HepG2 (cell line): ENCODE measurements around the gene SGCD. TPM values are rescaled to one million over a fixed set of nuclear protein-coding genes. Genes with fewer than 3 reads are reported as not detected.

Source experiments
- ATAC-seq: fragments of 200-7000 bp; cut with Tn5 transposase; 3 replicates; pipeline ENCODE4 v1.9.1; 2020; ENCODE audit warnings: mild to moderate bottlenecking, moderate library complexity
- BruUV-seq: library from RNA; stranded (reverse); fragments of 400-500 nt; replicated peaks from 2 replicates; lab custom pipeline; 2021; lab: Mats Ljungman, UMichigan
- CTCF ChIA-PET: fragments of 300-600 bp; formaldehyde crosslinking; extraction: SDS; loops from one replicate; lab custom pipeline; 2021; ENCODE audit warnings: low total read pairs, inconsistent platforms, low intra/inter-chr PET ratio; lab: Yijun Ruan, JAX
- POLR2A ChIA-PET: fragments of 350-600 bp; sonication (Branson Sonifier 250); formaldehyde crosslinking; loops from one replicate; lab custom pipeline; 2020; ENCODE audit warnings: antibody characterized with exemption, inconsistent platforms; lab: Yijun Ruan, JAX
- DNase-seq: peaks from one replicate; pipeline ENCODE4 v3.0.0-alpha.2; 2015; ENCODE audit warnings: low spot score
- FAIRE-seq: peaks from 3 replicates; lab custom pipeline; 2011; peaks lifted over from hg19 to GRCh38; lab: Jason Lieb, UNC
- H2AFZ ChIP-seq: one replicate; pipeline ENCODE4 v1.6.1; 2011; ENCODE audit warnings: low read length, inconsistent platforms
- H3K27ac ChIP-seq: fragments of 300-600 bp; 3 replicates; pipeline ENCODE4 v1.8.0; 2011; ENCODE audit warnings: mixed run types, mild to moderate bottlenecking, mixed read lengths, low read length, inconsistent platforms; ENCODE audit not compliant: insufficient read depth; ENCODE audit errors: extremely low read length
- H3K27me3 ChIP-seq, 2 experiments: fragments of 200-600 bp in 1 of 2; 2 replicates in 1 of 2; 3 replicates in 1 of 2; pipeline versions ENCODE4 v1.6.0 to v1.8.0; 2011; ENCODE audit warnings: low read length in 2 of 2, mild to moderate bottlenecking in 2 of 2, moderate library complexity in 2 of 2, inconsistent platforms in 1 of 2; ENCODE audit not compliant: insufficient read depth in 2 of 2, control insufficient read depth in 1 of 2
- H3K36me3 ChIP-seq, 2 experiments: fragments of 200-600 bp in 1 of 2; replicated peaks in 1 of 2; 2 replicates in 1 of 2; 3 replicates in 1 of 2; pipeline versions ENCODE4 v1.5.1 to v1.8.0; 2011; ENCODE audit warnings: low read length in 2 of 2, inconsistent platforms in 1 of 2; ENCODE audit not compliant: insufficient read depth in 2 of 2, control insufficient read depth in 1 of 2
- H3K4me1 ChIP-seq: 2 replicates; pipeline ENCODE4 v1.5.1; 2012; ENCODE audit warnings: low read length, inconsistent platforms; ENCODE audit not compliant: insufficient read depth
- H3K4me2 ChIP-seq: 2 replicates; pipeline ENCODE4 v1.6.0; 2011; ENCODE audit warnings: low read depth, low read length, inconsistent platforms
- H3K4me3 ChIP-seq, 3 experiments: fragments of 200-600 bp in 1 of 3; sonication (generic), shearing (Covaris generic) in 1 of 3; replicated peaks in 1 of 3; 2 replicates each; pipeline ENCODE4 v1.5.1; 2011 to 2016; ENCODE audit warnings: low read length in 3 of 3, inconsistent platforms in 2 of 3, low read depth in 2 of 3, mild to moderate bottlenecking in 2 of 3, control low read depth in 1 of 3, mixed read lengths in 1 of 3; ENCODE audit not compliant: insufficient read depth in 1 of 3
- H3K79me2 ChIP-seq: one replicate; pipeline ENCODE4 v1.6.1; 2011; ENCODE audit warnings: low read length, inconsistent platforms; ENCODE audit not compliant: insufficient read depth
- H3K9ac ChIP-seq: 2 replicates; pipeline ENCODE4 v1.6.0; 2011; ENCODE audit warnings: mild to moderate bottlenecking, low read depth, low read length, inconsistent platforms; ENCODE audit not compliant: insufficient read depth
- H3K9me3 ChIP-seq: 2 replicates; pipeline ENCODE4 v1.5.1; 2012; ENCODE audit warnings: mild to moderate bottlenecking, low read length
- H4K20me1 ChIP-seq: 2 replicates; pipeline ENCODE4 v1.6.0; 2011; ENCODE audit warnings: inconsistent platforms, mild to moderate bottlenecking, low read length, moderate library complexity; ENCODE audit not compliant: insufficient read depth
- ADNP ChIP-seq: sonication (generic); formaldehyde crosslinking; IDR thresholded peaks from 2 replicates; pipeline ENCODE4 v1.4.0; 2020; ENCODE audit warnings: missing genetic modification reagents
- FOSL1 ChIP-seq: sonication (generic); formaldehyde crosslinking; IDR thresholded peaks from 2 replicates; pipeline ENCODE4 v1.9.0; 2021; ENCODE audit warnings: missing genetic modification reagents, borderline replicate concordance
- GATAD1 ChIP-seq: IDR thresholded peaks from 2 replicates; pipeline ENCODE4 v1.6.1; 2016; ENCODE audit warnings: missing genetic modification reagents, missing compliant biosample characterization
- HMG20A ChIP-seq: IDR thresholded peaks from 2 replicates; pipeline ENCODE4 v1.6.1; 2016; ENCODE audit warnings: borderline replicate concordance
- HOXA5 ChIP-seq: sonication (generic); formaldehyde crosslinking; IDR thresholded peaks from 2 replicates; pipeline ENCODE4 v1.4.0; 2020; ENCODE audit warnings: missing genetic modification reagents
- MAFF ChIP-seq: IDR thresholded peaks from 2 replicates; pipeline ENCODE4 v1.6.1; 2011; ENCODE audit warnings: low read depth, low read length, improper control_type of control experiment
- NR2F6 ChIP-seq, 2 experiments: IDR thresholded peaks; 2 replicates each; pipeline ENCODE4 v1.6.1; 2016; ENCODE audit warnings: antibody characterized with exemption in 1 of 2, mild to moderate bottlenecking in 1 of 2
- TARDBP ChIP-seq: sonication (generic); formaldehyde crosslinking; IDR thresholded peaks from 2 replicates; pipeline ENCODE4 v1.8.0; 2022; ENCODE audit warnings: mild to moderate bottlenecking, missing genetic modification reagents
- TCF7 ChIP-seq: sonication (generic); IDR thresholded peaks from 2 replicates; pipeline ENCODE4 v1.6.1; 2016; ENCODE audit warnings: antibody characterized with exemption, low read depth
- ZFP1 ChIP-seq: IDR thresholded peaks from 2 replicates; pipeline ENCODE4 v1.6.1; 2016
- ZKSCAN5 ChIP-seq: sonication (generic); formaldehyde crosslinking; IDR thresholded peaks from 2 replicates; pipeline ENCODE4 v1.5.1; 2020; ENCODE audit warnings: mild to moderate bottlenecking, missing genetic modification reagents
- ZNF33A ChIP-seq: sonication (generic); formaldehyde crosslinking; IDR thresholded peaks from 2 replicates; pipeline ENCODE4 v1.5.1; 2020; ENCODE audit warnings: missing genetic modification reagents, mild to moderate bottlenecking, moderate library complexity, borderline replicate concordance
- ZNF589 ChIP-seq: sonication (generic); formaldehyde crosslinking; conservative IDR thresholded peaks from 2 replicates; pipeline ENCODE4 v1.8.0; 2022; ENCODE audit warnings: mild to moderate bottlenecking, moderate library complexity, missing genetic modification reagents
- ZNF672 ChIP-seq: sonication (generic); formaldehyde crosslinking; IDR thresholded peaks from 2 replicates; pipeline ENCODE4 v1.8.1; 2022; ENCODE audit warnings: missing genetic modification reagents
- ZSCAN12 ChIP-seq: sonication (generic); formaldehyde crosslinking; IDR thresholded peaks from 2 replicates; pipeline ENCODE4 v1.9.0; 2021; ENCODE audit warnings: mild to moderate bottlenecking, missing genetic modification reagents
- in situ Hi-C: cut with HindIII; loops from 2 replicates; pipeline ENCODE4 v1.10.0; 2017; ENCODE audit warnings: low pct_unique_long_range_greater_than_20kb; ENCODE audit not compliant: extremely low pct_ligation_motif_present
- intact Hi-C: fragments of 100-400 bp; cut with micrococcal nuclease; formaldehyde crosslinking; loops from one replicate; pipeline ENCODE4 v1.10.0; 2022; ENCODE audit not compliant: unreplicated experiment
- polyA plus RNA-seq, 8 experiments: library from polyadenylated mRNA; depleted of rRNA in 3 of 8; stranded (reverse) in 7 of 8; unstranded in 1 of 8; fragments of >200 nt; fragmentation: Illumina TruSeq in 4 of 8; extraction: Trizol in 4 of 8; gene quantifications; 2 replicates each; pipeline versions ENCODE4 v1.2.1 to v1.2.3, GENCODE V29; 2011 to 2016; ENCODE audit warnings: low read depth in 4 of 8, missing spikeins in 1 of 8, mixed read lengths in 1 of 8; ENCODE audit not compliant: insufficient read depth in 1 of 8
- total RNA-seq, 5 experiments: library from RNA; depleted of rRNA; stranded (reverse); fragments of >200 nt; fragmentation: Illumina TruSeq; extraction: Trizol; gene quantifications; 2 replicates each; pipeline ENCODE4 v1.2.3, GENCODE V29; 2016; ENCODE audit warnings: low read depth in 1 of 5
- TF ChIP-seq, protein P1 (sequence below): sonication (generic); formaldehyde crosslinking; IDR thresholded peaks from 2 replicates; pipeline ENCODE4 v1.8.0; 2022; ENCODE audit warnings: mild to moderate bottlenecking, missing genetic modification reagents, borderline replicate concordance

SGCD gene
- total and polyA plus RNA-seq, 2 of the 13 experiments (the other 11 are each of a cell fraction or from before 2014, with no cell fraction given): not detected

DNA sequence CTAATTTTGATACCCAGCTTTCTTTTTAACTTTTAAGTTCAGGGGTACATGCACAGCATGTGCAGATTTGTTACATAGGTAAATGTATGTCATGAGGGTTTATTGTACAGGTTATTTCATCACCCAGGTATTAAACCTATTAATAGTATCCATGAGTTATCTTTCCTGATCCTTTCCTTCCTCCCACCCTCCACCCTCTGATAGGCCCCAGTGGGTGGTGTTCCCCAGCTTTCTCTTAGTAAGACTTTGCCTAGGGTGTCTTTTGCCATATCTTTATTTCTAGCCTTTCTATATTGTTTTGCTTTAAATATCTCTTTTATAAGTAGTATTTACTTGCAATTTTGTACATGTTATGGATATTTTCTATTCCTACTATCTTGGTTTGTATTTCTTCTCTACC, 243.7 kb downstream of the SGCD start:
- H2AFZ ChIP-seq: no peak overlapping the region
- no peaks in the 10 kb centered on the region for H4K20me1 ChIP-seq
- H3K4me3 ChIP-seq: no peak overlapping the region
- H3K4me1 ChIP-seq: no peaks in the 10 kb centered on the region
- POLR2A ChIA-PET: no interaction called here
- H3K4me2 ChIP-seq: no peak overlapping the region
- in situ Hi-C loops: no loop called here
- no peak for DNase-seq
- H3K9me3 ChIP-seq: no peaks in the 10 kb centered on the region
- no peak for ATAC-seq
- intact Hi-C loops: no loop called here
- H3K27ac ChIP-seq: no peak overlapping the region
- no peak for FAIRE-seq
- no peaks in the 10 kb centered on the region for H3K27me3 ChIP-seq
- TF ChIP-seq, protein P1, sequence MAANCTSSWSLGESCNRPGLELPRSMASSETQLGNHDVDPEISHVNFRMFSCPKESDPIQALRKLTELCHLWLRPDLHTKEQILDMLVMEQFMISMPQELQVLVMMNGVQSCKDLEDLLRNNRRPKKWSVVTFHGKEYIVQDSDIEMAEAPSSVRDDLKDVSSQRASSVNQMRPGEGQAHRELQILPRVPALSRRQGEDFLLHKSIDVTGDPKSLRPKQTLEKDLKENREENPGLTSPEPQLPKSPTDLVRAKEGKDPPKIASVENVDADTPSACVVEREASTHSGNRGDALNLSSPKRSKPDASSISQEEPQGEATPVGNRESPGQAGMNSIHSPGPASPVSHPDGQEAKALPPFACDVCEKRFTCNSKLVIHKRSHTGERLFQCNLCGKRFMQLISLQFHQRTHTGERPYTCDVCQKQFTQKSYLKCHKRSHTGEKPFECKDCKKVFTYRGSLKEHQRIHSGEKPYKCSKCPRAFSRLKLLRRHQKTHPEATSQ (CRISPR knock-in tag): no peak
- TF ChIP-seq NR2F6 (IDR thresholded peaks at IDR 0.05): no peak
- no peak for TF ChIP-seq NR2F6 (CRISPR knock-in tag; IDR thresholded peaks at IDR 0.05)
- TF ChIP-seq ZFP1 (CRISPR knock-in tag): no peak
- no peak for TF ChIP-seq HOXA5 (CRISPR knock-in tag)
- no peak for TF ChIP-seq FOSL1 (CRISPR knock-in tag)
- TF ChIP-seq HMG20A: no peak
- TF ChIP-seq ZNF33A (CRISPR knock-in tag): no peak
- no peak for TF ChIP-seq ZNF672 (CRISPR knock-in tag)
- TF ChIP-seq GATAD1 (CRISPR knock-in tag): no peak
- TF ChIP-seq ZSCAN12 (CRISPR knock-in tag): no peak
- TF ChIP-seq TARDBP: no peak
- no peak for TF ChIP-seq TCF7
- no peak for TF ChIP-seq ZNF589
- no peak for TF ChIP-seq ADNP (CRISPR knock-in tag)
- no peak for TF ChIP-seq ZKSCAN5 (CRISPR knock-in tag)
- no peak for TF ChIP-seq MAFF
- TF ChIP-seq, all 625 proteins: peak for 0
- H3K9ac ChIP-seq: no peak overlapping the region
- CTCF ChIA-PET: no interaction called here
- no TSS peak for BruUV-seq
- no peaks in the 10 kb centered on the region for H3K79me2 ChIP-seq
- H3K36me3 ChIP-seq: no peaks in the 10 kb centered on the region
